HG03175 (cell line): Measurements from ENCODE around the gene ATP6V1A.
A peak's percentile ranks its signal among the peaks of the same experiment; 100 is the strongest.

Source experiments
- ATAC-seq: cut with Tn5 transposase; IDR thresholded peaks from one replicate; pipeline ENCODE4 v1.9.1; 2021; ENCODE audit warnings: mild to moderate bottlenecking, moderate library complexity; ENCODE audit not compliant: unreplicated experiment

ATP6V1A gene

DNA sequence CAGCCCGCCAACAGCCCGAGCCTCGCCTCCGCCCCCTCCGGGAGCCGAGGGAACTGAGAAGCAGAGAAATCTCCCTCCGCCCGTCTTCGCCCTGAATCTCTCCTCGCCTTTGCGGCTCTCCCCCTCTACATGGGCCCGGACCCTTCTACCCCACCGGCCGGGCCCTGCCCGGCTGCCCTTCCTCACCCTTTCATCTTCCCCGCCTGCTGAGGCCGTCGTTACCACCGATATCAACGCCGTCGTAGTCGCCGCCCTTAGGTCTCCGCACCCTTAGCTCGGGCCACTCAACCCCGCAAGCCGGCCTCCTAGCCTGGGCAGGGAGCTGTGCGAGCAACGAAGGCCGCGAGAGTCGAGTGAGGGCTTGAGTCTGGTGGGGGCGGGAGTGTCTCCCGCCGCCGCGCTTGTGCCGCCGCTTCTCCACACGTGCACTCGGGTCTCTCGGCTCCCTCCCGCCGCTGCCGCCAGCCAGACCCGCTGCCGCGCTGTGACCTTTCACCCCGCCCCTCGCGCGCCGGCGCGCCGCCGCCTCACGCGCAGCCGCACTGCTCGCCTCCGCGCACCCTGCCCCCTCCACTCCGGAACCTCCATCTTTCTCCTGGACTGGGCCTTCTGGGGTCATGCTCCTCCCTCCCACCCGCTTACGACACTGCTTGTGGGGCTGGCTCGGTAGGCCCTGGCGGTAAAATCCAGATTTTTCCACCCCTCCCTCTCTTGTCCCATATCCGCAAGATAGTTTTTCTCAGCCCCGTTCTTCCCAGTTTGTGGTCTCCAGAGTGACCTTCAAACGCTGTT, 883 bp upstream of the ATP6V1A start, which contains the start of gene NAA50:
TSS of gene NAA50 (minus strand) at position 494 of the 792 bp plus-strand sequence. CDS start at position 194, 300 bp downstream.
- ATAC-seq = peak; percentile 55

DNA sequence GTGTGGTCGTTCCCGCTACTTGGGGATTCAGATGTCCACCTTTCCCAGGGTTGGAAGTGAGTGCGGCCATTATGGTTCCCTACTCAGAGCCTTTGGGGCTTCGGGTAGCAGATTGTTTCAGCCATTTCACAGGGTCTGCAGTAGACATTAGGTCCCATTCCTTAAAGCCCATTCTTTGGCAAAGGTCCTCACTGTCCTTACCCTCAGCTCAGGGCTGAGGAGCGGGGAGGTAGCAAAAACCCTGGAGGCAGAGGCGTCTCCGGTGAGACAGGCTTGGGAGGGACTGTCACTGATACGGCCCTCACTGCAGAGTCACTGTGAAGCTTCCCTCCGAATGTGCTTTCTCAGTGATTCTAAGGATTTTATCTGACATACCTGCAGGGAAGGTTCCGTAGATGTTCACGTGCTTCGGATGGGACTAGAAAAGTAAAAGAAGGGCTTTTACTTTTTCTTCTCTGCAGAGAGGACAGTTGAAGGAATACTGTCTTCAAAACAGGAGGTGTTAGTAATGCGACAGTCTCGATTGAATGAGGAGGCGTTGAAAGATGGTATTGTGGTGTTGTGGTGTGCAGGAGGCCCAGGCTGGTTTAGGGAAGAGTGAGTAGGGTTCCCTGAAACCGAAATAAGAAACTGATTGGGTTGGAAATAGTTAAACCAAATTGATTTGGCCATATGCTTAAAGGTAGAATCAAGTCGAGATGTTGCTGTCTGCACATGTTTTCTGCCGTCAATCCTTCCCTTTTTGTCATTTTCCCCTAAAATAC, 630 bp downstream of the ATP6V1A start:
- ATAC-seq = no peak

DNA sequence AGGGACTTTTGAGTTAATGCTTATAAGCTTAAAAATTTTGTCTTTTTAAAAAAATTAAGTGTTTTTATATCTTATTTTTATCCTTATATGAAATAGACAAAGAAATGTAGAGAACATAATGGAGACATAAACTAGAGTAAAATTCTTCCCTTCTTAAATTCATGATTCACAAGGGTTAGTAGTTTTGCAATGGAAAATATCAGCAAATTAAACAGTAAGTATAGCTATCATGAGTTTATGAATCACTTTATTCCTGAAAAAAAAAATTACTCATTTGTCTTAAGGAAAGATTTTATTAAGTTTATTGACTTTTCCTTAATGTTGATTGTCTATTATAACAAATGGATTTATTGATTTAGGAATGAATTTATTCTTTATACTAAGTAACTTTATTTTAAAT, 4.3 kb downstream of the ATP6V1A start:
- ATAC-seq = no peak

DNA sequence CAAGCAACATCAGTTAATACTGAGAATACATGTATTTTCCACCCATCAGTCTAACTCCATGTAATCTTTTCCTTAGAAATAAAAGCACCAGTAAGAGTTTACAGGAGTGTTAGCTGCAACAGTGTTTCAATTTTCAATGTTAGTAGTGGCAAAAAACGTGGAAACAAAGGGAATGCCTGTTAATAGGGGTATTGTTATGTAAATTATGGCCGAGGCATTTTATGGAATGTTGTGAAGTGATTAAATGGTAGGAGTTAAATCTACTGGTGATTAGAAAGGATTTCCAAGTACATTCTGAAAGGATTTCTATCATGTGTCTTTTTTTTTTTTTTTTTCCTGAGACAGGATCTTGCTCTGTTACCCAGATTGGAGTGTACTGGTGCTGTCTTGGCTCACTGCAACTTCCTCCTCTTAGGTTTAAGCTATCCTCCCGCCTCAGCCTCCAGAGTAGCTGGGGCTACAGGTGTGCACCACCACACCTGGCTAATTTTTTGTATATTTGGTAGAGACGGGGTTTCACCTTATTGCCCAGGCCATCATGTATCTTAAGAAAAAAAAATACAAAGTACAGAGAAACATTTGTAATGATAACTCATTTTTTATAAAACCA, 6.6 kb downstream of the ATP6V1A start:
- no peak for ATAC-seq

DNA sequence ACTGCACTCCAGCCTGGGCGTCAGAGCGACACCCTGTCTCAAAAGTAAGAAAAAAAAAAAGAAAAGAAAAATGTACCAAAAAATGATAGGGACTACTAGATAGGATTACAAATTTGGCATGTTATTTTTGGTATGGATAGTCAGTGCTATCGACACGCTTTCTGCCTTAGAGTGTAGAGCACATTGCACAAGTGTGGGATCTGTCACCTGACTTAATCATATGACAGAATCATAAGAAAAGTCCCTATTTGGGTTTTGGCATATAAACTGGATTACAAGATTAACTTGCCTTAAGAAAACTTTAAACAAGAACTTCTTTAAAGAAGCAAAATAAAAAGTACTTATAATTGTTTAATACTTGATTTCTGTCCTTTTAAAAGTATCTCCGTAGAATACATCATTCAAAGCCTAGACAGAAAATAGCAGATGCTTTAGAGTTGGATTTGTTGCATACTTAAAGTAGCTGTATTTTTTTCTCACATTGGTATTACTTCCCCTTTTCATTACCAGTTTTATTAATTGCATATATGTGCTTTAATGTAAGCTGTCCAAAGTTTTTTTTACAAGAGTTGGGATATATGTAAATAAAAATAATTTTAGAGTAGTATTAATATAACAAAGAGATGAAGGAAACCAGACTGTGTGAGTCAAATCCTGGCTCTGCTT, 7.8 kb downstream of the ATP6V1A start:
- ATAC-seq = peak; percentile 67

DNA sequence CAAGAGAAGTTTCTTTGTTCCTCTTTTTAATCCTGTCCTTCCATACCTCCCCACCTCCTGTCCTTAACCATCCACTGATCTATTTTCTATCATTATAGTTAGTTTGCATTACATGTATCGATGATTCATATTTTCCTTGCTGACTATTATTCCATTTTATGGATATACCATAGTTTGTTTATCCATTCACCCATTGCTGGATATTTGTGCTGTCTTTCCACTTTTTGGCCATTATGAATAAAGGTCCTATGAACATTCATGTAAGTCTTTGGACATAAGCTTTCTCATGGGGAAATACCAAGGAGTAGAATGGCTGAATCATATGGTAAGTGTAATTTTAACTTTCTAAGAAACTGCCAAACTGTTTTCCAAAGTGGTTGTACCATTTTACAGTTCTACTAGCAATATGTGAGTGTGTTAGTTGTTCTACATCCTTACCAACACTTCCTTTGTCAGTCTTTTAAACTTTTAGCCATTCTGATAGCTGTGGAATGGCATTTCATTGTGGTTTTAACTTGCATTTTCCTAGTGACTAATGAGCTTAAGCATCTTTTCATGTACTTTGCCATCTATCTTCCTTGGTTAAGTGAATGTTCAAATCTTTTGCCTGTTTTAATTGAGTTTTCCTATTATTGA, 11.7 kb downstream of the ATP6V1A start:
- no peak for ATAC-seq

GRCh38 chr3:113764698-113765097, 17.9 kb downstream of the ATP6V1A start:
- ATAC-seq = no peak

- ATAC-seq = peak; percentile 56
These were observed 22.7 kb downstream of the ATP6V1A start for GRCh38 chr3:113769551-113769950.

DNA sequence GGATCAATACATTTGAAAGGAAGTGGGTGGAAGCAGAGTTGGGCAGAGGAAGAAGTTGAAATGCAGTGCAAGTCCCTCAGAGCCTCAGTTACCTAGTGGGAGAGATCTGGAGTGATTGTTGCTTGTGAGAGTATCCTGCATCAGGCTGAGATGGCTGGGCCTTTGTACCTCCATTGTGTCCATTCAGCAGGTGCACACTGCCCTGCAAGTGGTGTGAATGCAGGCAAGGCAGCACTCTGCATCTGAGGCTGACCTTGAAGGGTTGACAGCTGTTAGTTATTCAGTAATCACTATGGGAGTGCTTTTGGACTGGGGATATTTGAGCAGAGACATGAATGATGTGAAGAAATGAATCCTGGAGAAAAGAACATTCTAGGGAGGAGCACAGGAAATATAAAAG, 25.2 kb downstream of the ATP6V1A start:
- ATAC-seq = no peak

- no peak for ATAC-seq
These were observed 26.5 kb downstream of the ATP6V1A start for GRCh38 chr3:113773381-113773780.

GRCh38 chr3:113775516-113775915, 28.7 kb downstream of the ATP6V1A start:
- no peak for ATAC-seq

DNA sequence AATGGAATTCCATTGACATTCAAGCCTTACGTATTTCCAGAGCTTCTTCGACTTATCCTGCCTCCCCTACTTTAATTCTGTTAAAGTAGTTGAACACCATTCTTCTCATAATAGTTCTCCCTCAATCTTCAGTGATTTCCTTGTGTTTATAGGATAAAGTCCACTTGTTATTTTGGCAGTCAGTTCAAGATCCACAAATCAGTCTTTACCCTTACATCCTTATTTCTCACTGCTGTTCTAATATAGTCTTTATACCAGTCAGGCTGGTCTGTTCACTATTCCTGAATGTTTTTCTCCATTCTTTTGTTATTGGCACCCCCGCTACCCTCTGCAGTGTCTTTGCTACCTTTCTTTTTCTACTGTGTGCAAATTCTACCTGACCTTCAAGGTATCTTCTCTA, 29.7 kb downstream of the ATP6V1A start:
- ATAC-seq = no peak

DNA sequence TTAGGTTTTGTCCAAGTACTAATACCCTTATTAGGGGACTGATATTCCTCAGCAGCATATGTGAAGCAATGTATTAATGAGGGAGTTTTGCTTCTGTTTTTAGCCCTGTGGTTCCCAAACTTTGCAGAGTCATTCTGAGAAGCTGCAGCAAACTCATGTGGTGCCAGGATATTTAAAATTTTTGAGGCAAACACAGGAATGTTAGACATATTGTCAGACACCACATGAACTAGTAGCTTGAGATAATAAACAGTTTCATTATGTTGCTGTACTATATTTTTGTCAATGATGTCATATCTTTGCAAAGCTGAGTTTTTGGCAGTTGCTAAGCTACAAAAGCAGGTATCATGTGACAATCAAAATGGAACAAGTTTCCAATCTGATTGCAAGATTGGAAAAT, 36.6 kb downstream of the ATP6V1A start:
- peak; percentile 83 for ATAC-seq

GRCh38 chr3:113783980-113784379, 37.1 kb downstream of the ATP6V1A start:
- ATAC-seq = no peak

DNA sequence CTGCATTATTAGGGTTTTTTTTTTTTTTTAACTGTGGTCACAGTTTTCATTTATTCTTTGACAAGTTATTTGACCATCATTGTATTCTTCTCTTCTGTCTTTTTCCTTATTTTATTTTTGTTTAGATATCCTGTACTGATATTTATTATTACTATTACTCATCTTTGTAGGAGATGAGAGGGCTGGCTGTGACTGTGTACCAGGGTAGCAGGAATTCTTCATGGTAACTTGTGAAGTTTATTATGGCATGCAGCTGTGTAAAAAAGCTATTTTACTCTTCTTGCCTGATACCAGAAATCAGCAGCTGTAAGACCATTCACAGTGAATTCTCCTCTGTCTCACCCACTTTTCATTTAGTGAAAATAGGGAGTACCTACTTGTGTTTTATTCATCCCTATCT, 44.5 kb downstream of the ATP6V1A start:
- ATAC-seq = no peak

DNA sequence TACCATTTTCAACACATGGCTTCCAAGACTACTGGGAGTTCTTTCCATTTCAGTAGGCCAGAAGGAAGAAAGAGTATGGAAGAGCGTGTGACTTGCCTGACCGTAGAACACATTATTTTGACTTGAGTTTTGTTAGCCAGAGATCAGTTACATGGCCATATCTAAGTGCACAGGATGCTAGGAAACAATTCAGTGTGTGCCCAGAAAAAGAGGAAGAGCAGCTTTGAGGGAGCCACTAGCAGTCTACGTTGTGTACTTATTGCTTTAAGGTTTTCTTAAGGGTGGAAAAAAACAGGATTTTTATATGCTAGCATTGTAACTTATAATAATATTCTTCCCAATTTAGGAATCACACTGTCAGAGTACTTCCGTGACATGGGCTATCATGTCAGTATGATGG, 47.7 kb downstream of the ATP6V1A start:
- no peak for ATAC-seq

DNA sequence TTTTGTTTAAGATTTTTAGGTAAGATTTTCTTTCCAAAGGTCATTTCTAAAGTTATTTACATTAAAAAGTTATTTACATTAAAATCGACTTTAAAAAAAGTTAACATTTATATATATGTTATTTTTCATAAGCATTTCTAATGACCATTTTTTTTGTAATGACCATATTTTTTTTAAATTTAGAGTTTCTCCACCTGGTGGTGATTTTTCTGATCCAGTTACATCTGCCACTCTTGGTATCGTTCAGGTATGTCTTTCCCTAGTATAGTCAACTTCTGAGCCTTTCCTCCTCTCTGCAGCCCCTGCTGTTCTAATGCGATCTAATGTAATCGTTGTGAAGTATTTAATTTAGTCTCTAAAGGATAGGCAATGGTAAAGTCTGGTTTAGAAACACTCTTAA, 48.9 kb downstream of the ATP6V1A start:
- ATAC-seq = no peak

DNA sequence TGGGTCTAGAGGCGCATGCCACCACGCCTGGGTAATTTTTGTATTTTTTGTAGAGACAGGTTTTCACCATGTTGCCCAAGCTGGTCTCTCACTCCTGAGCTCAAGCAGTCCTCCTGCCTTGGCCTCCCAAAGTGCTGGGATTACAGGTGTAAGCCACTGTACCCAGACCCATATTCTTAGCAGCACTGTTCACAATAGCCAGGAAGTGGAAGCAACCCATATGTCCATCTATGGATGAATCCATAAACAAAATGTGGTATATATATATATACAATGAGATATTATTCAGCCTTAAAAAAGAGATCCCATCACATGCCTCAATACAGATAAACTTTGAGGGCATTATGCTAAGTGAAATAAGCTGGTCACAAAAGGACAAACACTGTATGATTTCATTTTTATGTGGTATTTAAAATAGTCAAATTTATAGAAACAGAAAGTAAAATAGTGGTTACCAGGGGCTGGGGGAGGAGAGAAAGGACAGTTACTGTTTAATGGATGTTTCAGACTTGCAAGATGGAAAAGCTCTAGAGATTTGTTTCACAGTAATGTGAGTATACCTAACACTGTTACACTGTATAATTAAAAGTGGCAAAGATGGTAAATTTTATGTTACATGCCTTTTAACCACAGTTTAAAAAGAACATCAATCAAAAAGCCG, 56.1 kb downstream of the ATP6V1A start:
- peak; percentile 77 for ATAC-seq

GRCh38 chr3:113804661-113805060, 57.8 kb downstream of the ATP6V1A start:
- ATAC-seq = no peak

DNA sequence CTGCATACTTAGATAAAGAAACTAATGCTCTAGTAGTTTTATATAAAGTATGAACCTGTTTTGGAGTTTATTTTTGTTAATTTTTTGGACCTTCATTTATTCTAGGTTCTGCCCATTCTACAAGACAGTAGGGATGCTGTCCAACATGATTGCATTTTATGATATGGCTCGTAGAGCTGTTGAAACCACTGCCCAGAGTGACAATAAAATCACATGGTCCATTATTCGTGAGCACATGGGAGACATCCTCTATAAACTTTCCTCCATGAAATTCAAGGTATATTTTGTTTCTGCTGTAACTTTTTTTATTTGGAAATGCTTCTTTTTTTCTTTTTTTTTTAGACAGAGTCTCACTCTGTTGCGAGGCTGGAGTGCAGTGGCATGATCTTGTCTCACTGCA, 58.4 kb downstream of the ATP6V1A start:
- ATAC-seq = no peak
